Right lobe of liver (tissue), 6 donors: ENCODE data around the gene MXD3. TPM values are rescaled to one million over a fixed set of nuclear protein-coding genes. Genes with fewer than 3 reads are reported as not detected.
A peak's percentile ranks its signal among the peaks of the same experiment; 100 is the strongest.
"Not testable (repeated sequence)": the region's sequence is repeated elsewhere in the genome, so short reads cannot be mapped to it uniquely, and the experiment has no call there.

Experiments used
- ATAC-seq, 4 donors: fragments of 200-7000 bp; cut with Tn5 transposase; one replicate each; pipeline ENCODE4 v1.9.1; 2020; ENCODE audit warnings: mild to moderate bottlenecking in 4 of 4, moderate library complexity in 4 of 4
- DNase-seq, 3 donors: peaks; one replicate each; pipeline ENCODE4 v3.0.0-alpha.2; 2020
- H3K27ac ChIP-seq, 3 donors: fragments of 200-600 bp; one replicate each; pipeline ENCODE4 v1.8.0; 2022
- H3K27me3 ChIP-seq, 2 donors: fragments of 200-600 bp; one replicate each; pipeline ENCODE4 v1.8.0; 2022
- H3K36me3 ChIP-seq, 4 donors: fragments of 200-600 bp; sonication (generic) in 1 of 4; one replicate each; pipeline versions ENCODE4 v1.5.1 to v1.8.0; 2017 to 2022; ENCODE audit warnings: control low read depth in 1 of 4
- H3K4me1 ChIP-seq, 4 donors: fragments of 200-600 bp; sonication (generic) in 1 of 4; one replicate each; pipeline versions ENCODE4 v1.5.1 to v1.8.0; 2017 to 2022; ENCODE audit warnings: control low read depth in 1 of 4
- H3K4me3 ChIP-seq, 3 donors: fragments of 200-600 bp; one replicate each; pipeline ENCODE4 v1.8.0; 2022
- H3K9me3 ChIP-seq, 4 donors: fragments of 200-600 bp; sonication (generic) in 1 of 4; one replicate each; pipeline versions ENCODE4 v1.5.1 to v1.8.0; 2017 to 2022; ENCODE audit warnings: control low read depth in 1 of 4
- POLR2A ChIP-seq: fragments of 450-650 bp; IDR thresholded peaks from one replicate; pipeline ENCODE4 v1.6.1; 2017; ENCODE audit warnings: antibody characterized with exemption, mild to moderate bottlenecking
- WGBS: methylation state at CpG from one replicate; pipeline ENCODE4 v1.1.6; 2018; ENCODE audit warnings: low coverage, low lambda C conversion rate; ENCODE audit not compliant: insufficient coverage; ENCODE audit errors: missing lambda C conversion rate; 5-methylcytosine and 5-hydroxymethylcytosine counted together
- intact Hi-C, 2 donors: fragments of 100-400 bp; cut with DNase I; formaldehyde crosslinking; loops; one replicate each; pipeline versions ENCODE4 v1.11.2 to v1.14.1; 2022
- long read RNA-seq: library from polyadenylated mRNA; unstranded; transcript quantifications from one replicate; pipeline ENCODE4 v2.0.0, GENCODE V29; 2019
- total RNA-seq, 6 experiments: library from RNA; depleted of rRNA in 2 of 6; stranded (reverse); fragments of >200 nt in 2 of 6; fragmentation: NEBNext Ultra II Directional in 3 of 6; extraction: Animal tissue kit (Norgen Biotek cat#: 25700) in 3 of 6; gene quantifications; one replicate each; pipeline versions ENCODE4 v1.1.0 to v1.2.4, GENCODE V29; 2016 to 2023
- TF ChIP-seq, protein P1 (sequence below), 4 donors: fragments of 200-600 bp in 3 of 4; fragments of 450-650 bp in 1 of 4; IDR thresholded peaks; one replicate each; pipeline versions ENCODE4 v1.5.1 to v1.8.0; 2016 to 2022; ENCODE audit warnings: antibody characterized with exemption in 4 of 4, mild to moderate bottlenecking in 2 of 4
- donor health status: DM: no; HTN: yes; CAD: no.
- donor health status: DM: no; HTN: no; CAD: no.
- donor health status: DM: no; HTN: no; CAD: no.
- donor health status: DM: no; HTN: yes; CAD: no.
- donor health status: DM: no; HTN: yes; CAD: no.

The MXD3 gene, protein sequence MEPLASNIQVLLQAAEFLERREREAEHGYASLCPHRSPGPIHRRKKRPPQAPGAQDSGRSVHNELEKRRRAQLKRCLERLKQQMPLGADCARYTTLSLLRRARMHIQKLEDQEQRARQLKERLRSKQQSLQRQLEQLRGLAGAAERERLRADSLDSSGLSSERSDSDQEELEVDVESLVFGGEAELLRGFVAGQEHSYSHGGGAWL
- total RNA-seq = 1 to 10 TPM; 2.2 to 6.2 (median 4.9) TPM
- long read RNA-seq = 0 reads

DNA sequence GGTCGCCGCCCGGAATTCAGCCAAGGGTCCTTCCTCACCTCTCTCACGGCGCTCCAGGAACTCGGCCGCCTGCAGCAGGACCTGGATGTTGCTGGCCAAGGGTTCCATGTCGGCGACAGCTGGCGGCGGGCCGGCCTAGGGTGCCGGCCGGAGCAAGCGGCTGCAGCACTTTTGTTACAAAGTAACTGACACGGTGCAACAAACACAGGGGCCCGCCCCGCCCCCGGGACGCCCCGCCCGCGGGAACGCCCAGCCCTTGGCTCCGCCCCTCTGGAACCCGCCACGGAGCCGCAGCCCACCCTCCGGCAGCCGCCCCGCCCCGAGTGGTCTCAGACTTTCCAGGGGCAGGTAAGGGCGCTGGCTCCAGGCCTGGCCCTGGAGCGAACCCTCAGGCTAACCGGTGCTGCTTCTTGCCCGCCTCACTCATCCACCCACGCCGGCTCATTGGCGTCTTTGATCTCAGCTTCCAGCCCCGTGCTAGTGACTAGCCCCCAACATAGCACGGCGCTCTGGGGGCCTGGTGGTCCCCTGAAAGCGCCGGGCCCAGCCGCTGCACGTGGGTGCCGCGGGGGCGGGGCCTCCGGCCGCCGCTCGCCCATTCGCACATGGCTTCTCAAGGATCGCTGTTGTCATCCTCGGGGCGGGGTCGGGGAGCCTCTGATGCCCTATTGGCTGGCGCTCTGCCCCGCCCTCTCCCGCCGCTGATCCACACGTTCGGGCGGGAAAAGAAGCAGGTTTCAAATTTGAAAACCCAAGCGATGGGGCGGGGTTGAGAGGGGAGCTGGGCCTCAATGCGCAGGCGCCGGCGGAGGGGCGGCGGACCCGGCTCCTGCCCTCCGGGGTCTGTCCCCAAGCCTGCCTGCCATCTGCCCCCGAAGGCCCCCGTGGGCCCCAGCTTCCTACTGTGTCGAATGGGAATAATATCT, at the start of gene MXD3:
Gene MXD3, minus strand, starts transcription at position 176 of the 926 bp plus-strand sequence. Its CDS starts 68 bp downstream, at position 108.
- Histone ChIP-seq H3K27ac (no peak within 1 kb of the TSS), H3K4me1 (peaks cover 0 to 12% (median 7%) of the 10 kb centered on the region in 4 donors), H3K4me3 (peak within 1 kb of the TSS; percentile 33 to 58 (median 51)), H3K36me3 (peaks cover 0 to 4% (median 0%) of the 10 kb centered on the region in 4 donors), H3K9me3 (no peaks in the 10 kb centered on the region), H3K27me3 (no peaks in the 10 kb centered on the region)
- TF ChIP-seq POLR2A = no peak
- TF ChIP-seq, protein P1, sequence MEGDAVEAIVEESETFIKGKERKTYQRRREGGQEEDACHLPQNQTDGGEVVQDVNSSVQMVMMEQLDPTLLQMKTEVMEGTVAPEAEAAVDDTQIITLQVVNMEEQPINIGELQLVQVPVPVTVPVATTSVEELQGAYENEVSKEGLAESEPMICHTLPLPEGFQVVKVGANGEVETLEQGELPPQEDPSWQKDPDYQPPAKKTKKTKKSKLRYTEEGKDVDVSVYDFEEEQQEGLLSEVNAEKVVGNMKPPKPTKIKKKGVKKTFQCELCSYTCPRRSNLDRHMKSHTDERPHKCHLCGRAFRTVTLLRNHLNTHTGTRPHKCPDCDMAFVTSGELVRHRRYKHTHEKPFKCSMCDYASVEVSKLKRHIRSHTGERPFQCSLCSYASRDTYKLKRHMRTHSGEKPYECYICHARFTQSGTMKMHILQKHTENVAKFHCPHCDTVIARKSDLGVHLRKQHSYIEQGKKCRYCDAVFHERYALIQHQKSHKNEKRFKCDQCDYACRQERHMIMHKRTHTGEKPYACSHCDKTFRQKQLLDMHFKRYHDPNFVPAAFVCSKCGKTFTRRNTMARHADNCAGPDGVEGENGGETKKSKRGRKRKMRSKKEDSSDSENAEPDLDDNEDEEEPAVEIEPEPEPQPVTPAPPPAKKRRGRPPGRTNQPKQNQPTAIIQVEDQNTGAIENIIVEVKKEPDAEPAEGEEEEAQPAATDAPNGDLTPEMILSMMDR (IDR thresholded peaks at IDR 0.05) = no peak
- intact Hi-C loops = loop anchor here (10.0 kb wide), 2 partner anchors 73 to 143 kb away; partner anchors contain the start of gene SLC34A1 (in 1 of the 2)
- DNase-seq = peak; percentile 97 to 98 (median 97)
- ATAC-seq = peak; percentile 85 to 92 (median 88)
- WGBS = 1% methylated on average over 20 of the region's 78 CpGs

DNA sequence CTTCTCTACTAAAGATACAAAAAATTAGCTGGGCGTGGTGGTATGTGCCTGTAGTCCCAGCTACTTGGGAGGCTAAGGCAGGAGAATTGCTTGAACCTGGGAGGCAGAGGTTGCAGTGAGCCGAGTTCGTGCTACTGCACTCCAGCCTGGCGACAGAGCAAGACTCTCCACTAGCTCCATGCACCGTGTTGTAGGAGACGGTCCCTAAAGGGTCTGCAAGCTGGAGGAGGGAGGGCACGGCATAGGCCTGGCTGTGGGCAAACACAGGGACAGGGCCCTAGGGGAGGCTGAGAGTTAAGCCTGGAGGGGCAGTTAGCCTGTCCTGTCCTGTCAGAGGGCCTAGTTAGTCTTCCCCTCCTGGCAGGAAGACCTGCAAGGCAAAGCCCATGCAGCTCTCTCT, 49.0 kb upstream of the MXD3 start:
- H3K9me3 ChIP-seq, ATAC-seq, intact Hi-C loops, H3K36me3 ChIP-seq, H3K27me3 ChIP-seq, H3K4me3 ChIP-seq: not testable (repeated sequence)
- no CpG with 5 or more reads among the region's 7 CpGs for WGBS
- peak in 1 of 3 donors; percentile 22 for DNase-seq
- H3K27ac ChIP-seq = peak overlapping the region in 1 of 3 donors; percentile 94
- H3K4me1 ChIP-seq = peaks cover 0 to 62% (median 26%) of the 10 kb centered on the region in 4 donors

DNA sequence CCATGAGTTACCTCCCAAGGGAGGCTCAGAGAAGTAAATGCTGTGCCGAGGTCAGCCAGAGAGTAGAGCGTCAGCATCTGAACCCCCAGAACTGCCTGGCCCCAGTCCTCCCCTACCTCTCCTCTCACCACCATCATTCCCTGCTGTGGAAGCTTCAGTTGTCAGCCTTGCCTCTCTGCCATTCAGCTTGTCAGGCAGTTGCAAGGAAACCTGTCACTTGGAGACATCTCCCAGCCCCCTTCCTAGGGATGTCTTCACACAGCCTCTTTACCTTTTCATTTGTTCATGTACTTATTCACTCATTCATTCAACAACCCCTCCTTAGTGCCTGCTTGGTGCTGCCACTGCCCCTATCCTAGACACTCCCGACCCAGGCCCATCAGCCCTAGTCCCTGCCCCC, 48.2 kb upstream of the MXD3 start:
- no peak for ATAC-seq
- H3K9me3 ChIP-seq = no peaks in the 10 kb centered on the region
- intact Hi-C loops = no loop called here
- TF ChIP-seq, protein P1 (IDR thresholded peaks at IDR 0.05) = no peak
- TF ChIP-seq POLR2A = no peak
- H3K4me3 ChIP-seq = peak overlapping the region in 1 of 3 donors; percentile 64
- DNase-seq = peak in 1 of 3 donors; percentile 17
- H3K27me3 ChIP-seq = no peaks in the 10 kb centered on the region
- H3K27ac ChIP-seq = peak overlapping the region in 1 of 3 donors; percentile 94
- H3K36me3 ChIP-seq = no peaks in the 10 kb centered on the region
- 67% methylated on average over 1 of the region's 3 CpGs for WGBS
- peaks cover 0 to 65% (median 27%) of the 10 kb centered on the region in 4 donors for H3K4me1 ChIP-seq

DNA sequence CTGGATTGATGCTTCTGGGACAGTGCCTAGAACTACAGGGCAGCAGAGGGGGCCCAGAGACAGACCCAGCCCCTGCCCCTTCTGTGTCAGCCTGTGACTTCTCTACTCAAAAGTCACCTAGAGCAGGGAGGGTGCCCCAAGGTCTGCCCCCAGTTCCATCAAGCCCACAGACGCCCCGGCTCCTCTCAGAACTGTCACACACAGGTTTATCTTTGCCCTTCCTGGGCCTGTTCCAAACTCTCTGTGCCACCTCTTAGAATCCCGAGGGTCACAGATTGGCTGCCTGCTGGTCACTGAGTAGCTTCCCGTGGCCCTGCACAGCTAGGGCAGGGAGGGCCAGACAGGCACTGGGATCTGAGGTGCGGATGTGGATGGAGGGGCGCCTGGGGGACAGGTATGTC, 47.8 kb upstream of the MXD3 start:
- Histone ChIP-seq H3K4me1 (peaks cover 0 to 69% (median 27%) of the 10 kb centered on the region in 4 donors), H3K27ac (peak overlapping the region; percentile 76 to 94 (median 81)), H3K36me3 (no peaks in the 10 kb centered on the region), H3K27me3 (no peaks in the 10 kb centered on the region), H3K4me3 (peak overlapping the region in 2 of 3 donors; percentile 56 to 64), H3K9me3 (no peaks in the 10 kb centered on the region)
- ATAC-seq = peak in 3 of 4 donors; percentile 7 to 22 (median 11)
- intact Hi-C loops = no loop called here
- WGBS = 17% methylated on average over 1 of the region's 6 CpGs
- no peak for TF ChIP-seq POLR2A
- TF ChIP-seq, protein P1 (IDR thresholded peaks at IDR 0.05) = no peak
- peak in 2 of 3 donors; percentile 62 to 72 for DNase-seq
